Stimulated activated CD4-positive, alpha-beta T cell treated with anti-CD3 and anti-CD28 coated beads, TNF-alpha, amount 100 ng/mL, for 24 hours (primary cell): Measurements from ENCODE around the gene DUSP7.
"Not testable (repeated sequence)": the region's sequence is repeated elsewhere in the genome, so short reads cannot be mapped to it uniquely, and the experiment has no call there.

Source experiments
- DNase-seq, 3 experiments: peaks; one replicate each; pipeline ENCODE4 v3.0.0-alpha.2; 2020; ENCODE audit warnings: low read depth in 3 of 3

Gene DUSP7

DNA sequence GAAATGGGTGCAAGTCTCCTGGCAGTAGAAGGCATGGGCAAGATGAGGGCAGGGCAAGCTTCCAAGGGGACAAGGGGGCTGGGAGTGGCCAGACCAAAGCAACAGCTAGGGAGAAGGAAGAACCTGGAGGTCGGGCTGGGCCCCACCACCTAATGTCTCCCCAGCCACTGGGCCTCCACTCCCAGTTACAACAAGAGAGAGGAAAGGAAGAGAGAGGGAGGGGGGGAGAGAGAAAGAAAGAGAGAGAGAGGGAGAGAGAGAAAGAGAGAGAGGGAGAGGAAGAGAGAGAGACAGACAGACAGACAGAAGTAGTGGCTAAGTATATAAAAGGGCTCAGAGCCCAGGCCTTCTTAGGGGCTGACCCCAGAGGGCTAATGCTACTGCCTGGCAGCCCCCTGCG lies 6.9 kb downstream of the DUSP7 start:
- DNase-seq = no peak

- DNase-seq = no peak
These were observed 8.9 kb downstream of the DUSP7 start for GRCh38 chr3:52047295-52047960.

DNA sequence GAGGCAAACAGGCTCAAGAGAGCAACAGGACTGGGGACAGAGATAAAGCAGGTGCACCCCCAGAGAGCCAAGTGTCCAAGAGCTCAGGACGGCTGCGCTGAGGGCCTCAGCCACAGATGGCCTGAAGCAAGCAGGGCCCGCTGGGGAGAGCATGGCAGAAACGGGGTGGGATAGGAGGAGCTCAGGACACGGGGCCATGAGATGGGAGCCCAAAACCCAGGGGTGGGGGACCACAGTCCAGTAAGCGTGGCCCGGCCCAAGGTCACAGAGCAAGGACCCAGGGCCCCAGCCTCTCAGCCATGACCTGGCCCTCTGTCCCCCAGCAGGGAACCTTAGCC lies 9.5 kb downstream of the DUSP7 start:
- no peak for DNase-seq

- DNase-seq = no peak
These were observed 10.0 kb downstream of the DUSP7 start for GRCh38 chr3:52046186-52046901.

- no peak for DNase-seq
These were observed 11.3 kb downstream of the DUSP7 start for GRCh38 chr3:52044869-52045619.

DNA sequence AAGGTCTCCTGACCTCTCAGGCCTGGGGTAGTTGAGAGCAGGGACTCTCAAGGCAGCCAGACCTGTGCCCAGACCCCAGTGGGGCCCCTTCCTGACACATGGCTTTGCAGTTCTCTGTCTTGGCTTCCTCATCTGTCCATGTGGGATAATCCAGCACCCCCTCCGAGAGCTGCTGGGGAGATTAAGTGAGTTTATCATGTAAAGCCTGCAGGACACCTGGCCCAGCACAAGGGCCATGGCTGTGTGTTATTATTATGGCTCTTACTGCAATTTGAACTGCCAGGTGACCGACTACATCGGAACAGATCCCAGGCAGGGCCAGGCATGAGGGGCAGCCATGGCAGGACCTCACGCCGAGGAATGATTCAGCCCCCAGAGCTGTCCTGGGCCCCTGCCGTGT lies 12.6 kb downstream of the DUSP7 start:
- no peak for DNase-seq

GRCh38 chr3:52043039-52043438 lies 13.3 kb downstream of the DUSP7 start:
- DNase-seq = not testable (repeated sequence)

- no peak for DNase-seq
These were observed 15.1 kb downstream of the DUSP7 start for GRCh38 chr3:52041118-52041731.

DNA sequence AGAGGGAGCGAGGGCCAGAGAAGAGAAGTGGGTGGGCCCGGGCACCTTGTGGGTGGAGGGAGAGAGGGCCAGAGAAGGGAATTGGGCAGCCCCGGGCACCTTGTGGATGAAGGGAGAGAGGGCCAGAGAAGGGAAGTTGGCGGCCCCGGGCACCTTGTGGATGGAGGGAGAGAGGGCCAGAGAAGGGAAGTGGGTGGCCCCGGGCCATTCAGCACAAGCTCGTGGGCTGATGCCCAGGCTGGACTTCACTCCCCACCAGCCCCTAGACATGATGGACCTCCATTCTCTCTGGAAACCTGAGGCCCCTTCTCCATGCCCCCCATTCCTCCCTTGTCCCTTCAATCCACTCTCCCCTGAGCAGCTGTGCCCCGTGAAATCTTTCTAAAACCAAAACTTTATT lies 15.8 kb downstream of the DUSP7 start:
- DNase-seq = no peak

DNA sequence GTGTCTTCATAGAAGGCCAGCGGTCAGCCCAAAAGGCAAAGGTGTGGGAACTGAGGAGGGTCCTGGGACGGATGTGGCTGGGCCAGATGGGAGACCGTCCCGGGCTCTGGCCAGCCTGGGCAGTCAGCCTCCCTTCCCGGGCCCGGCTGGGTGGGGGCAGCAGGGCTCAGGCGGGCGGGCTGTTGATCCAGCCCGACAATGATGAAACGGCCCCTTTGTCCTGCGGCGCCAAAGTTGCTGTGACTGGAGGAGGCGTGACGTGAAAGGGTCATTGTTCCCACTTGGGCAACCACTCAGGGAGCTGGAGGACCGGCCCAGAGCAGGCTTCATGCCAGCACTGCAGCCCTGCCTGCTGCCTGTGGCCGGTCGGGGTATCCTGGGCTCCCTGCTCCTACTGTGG lies 16.5 kb downstream of the DUSP7 start:
- DNase-seq = no peak

GRCh38 chr3:52039426-52039825 lies 16.9 kb downstream of the DUSP7 start:
- DNase-seq = no peak

DNA sequence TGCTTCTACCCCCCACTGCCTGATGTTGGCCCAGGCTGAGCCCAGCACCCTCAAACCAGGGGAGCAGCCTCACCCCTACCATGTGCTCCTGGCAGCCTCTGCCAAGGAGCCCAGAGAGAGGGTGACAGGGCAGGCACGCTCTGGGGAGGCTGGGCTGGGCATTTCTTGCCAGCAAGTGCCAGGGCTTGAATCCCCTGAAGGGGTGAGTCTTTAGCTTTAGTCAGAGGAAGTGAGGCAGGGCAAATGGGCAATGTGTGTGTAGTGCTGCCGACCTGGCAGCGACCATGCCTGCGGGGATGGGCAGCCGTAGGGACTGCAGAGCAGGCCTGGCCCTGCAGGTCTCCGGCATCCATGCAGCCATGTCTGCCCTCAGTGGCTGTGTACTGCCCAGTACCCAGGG lies 18.1 kb downstream of the DUSP7 start:
- no peak for DNase-seq

DNA sequence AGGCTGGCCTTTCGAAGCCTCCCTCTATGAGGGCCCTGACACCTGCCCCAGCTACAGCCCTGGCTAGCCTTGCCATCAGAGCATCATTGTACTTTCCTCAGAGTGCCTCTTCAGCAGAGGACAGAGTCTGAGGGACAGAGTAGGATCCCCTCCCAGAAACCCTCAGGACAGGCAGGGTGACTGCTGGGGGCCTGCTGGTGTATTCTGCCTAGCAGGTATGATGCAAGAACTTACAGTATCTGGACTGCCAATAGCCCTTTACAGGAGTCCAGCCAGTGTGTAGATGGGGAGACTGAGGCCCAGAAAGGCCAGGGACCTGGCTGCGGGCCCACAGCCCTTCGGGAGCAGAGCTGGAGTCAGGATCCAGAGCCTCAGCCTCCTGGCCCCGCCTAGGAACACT lies 19.1 kb downstream of the DUSP7 start:
- DNase-seq = no peak

GRCh38 chr3:52036829-52037228 lies 19.5 kb downstream of the DUSP7 start:
- DNase-seq = no peak

GRCh38 chr3:52036222-52036694 lies 20.1 kb downstream of the DUSP7 start:
- DNase-seq = no peak

GRCh38 chr3:52034651-52035050 lies 21.7 kb downstream of the DUSP7 start:
- DNase-seq = no peak

- no peak for DNase-seq
These were observed 22.2 kb downstream of the DUSP7 start for GRCh38 chr3:52034212-52034611.

DNA sequence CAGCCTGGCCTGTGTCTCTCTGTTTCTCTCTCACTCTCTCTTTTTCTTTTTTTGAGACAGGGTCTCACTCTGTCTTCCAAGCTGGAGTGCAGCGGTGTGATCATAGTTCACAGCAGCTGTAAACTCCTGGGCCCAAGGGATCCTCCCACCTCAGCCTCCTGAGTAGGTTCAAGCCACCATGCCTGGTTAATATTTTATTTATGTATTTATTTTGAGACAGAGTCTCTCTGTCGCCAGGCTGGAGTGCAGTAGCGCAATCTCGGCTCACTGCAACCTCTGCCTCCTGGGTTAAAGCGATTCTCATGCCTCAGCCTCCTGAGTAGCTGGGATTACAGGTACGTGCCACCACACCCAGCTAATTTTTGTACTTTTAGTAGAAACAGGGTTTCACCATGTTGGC lies 22.6 kb downstream of the DUSP7 start:
- DNase-seq = not testable (repeated sequence)

DNA sequence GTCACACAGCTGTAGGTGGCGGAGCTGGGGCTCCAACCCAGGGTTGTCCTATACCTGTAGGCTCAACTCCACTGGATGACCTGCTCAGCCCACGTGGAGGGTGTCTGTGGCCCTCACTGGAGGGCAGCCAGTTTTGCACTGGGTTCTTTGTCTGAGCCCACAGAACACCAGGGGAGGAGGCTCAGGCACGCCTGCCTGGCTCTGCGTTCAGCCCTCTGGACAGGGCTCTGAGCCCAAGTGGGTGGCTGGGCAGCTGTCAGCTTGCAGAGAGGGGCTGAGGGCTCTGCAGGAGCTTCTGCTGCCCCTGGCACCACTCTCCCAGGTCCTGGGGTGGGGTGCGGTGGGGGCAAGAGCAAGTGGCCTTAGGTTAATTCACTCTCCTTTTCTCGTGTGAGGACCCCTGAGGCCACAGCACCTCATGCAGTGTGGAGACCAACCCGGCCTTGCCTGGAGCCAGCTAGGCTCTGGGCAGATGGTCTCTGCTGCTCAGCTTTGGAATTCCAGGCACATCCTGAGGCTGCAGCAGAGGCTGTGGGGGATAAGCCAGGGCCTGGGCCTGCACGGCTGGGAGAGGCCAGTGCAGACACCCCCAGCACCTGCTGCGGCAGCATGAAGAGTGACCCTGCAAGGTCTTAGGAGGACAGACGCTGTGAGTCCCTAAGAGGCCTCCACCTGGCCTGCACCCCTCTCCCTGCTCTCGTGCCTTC lies 23.5 kb downstream of the DUSP7 start:
- DNase-seq = no peak

DNA sequence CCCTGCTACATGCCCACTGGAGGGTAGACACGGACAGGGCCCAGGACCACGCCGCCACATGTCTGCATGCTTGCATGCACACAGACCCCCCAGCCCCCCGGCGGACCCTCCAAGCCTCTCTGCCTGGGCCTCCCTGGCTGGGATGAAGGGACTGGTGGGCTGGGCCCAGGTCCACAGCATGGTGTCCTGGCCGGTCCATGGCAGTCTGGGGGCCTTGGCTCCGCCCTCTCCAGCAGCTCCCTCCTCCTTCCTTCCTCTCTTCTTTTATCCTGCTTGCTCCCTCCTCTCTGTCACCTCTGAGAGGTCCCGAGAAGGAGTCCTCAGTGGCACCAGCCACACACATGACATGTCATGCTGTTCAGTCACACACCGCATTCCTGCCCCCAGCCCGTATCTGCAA lies 24.5 kb downstream of the DUSP7 start:
- no peak for DNase-seq

GRCh38 chr3:52030714-52031310 lies 25.6 kb downstream of the DUSP7 start:
- no peak for DNase-seq
